Eye (tissue), 1 donor: Measurements from ENCODE around the gene SEC16A.

Source experiments
- DNase-seq: peaks from one replicate; pipeline ENCODE4 v3.0.0-alpha.2; 2015

The SEC16A gene

DNA sequence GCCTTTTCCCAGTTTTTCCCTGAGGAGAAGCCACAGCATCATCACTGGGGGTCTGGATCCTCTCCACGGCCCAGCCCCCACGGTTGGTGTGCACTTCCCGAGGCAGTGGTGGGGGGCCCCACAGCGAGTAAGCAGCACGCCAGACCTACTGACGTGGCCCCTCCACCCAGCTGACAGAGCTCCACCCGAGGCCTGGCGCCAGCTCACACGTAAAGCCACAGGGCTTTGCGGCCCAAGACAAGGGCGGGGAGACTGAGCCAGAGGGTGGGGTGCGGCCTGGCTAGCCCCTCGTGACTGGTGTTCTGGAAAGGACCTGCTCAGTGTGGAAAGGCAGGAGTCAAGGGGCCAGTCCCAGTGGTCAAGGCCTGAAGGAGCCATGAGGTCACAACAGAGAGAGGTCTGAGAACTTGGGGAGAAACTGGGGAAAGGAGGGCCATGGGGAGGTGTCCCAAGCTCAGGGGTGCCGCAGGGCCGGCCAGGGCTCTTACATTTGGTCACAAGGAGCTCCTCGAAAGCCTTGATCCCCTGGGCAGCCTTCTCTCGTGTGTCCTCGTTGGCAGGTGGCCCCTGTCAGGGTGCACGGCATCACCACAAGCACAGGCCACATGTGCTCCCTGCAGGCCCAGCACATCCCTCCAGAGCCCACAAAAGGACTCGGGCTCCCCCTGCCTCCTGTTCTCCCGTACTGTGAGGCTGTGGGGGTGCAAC, 88.4 kb downstream of the SEC16A start:
- DNase-seq: no peak

DNA sequence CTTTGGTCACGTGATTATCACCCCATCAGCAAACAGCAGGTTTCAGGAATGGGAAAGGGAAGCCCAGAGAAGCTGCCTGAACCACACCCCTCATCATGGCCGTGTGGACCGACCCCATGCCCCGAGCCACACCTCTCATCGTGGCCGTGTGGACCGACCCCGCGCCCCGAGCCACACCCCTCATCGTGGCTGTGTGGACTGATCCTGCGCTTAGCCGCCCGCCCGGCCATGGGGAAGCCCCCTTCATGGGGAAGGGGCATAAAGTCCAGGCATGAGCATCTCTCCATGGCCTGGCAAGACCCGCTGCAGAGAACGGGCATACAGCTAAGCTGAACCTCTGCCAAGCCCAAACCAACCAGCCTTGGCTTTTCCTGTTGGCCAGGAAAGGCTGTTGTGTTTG, 89.3 kb downstream of the SEC16A start:
- no peak for DNase-seq

DNA sequence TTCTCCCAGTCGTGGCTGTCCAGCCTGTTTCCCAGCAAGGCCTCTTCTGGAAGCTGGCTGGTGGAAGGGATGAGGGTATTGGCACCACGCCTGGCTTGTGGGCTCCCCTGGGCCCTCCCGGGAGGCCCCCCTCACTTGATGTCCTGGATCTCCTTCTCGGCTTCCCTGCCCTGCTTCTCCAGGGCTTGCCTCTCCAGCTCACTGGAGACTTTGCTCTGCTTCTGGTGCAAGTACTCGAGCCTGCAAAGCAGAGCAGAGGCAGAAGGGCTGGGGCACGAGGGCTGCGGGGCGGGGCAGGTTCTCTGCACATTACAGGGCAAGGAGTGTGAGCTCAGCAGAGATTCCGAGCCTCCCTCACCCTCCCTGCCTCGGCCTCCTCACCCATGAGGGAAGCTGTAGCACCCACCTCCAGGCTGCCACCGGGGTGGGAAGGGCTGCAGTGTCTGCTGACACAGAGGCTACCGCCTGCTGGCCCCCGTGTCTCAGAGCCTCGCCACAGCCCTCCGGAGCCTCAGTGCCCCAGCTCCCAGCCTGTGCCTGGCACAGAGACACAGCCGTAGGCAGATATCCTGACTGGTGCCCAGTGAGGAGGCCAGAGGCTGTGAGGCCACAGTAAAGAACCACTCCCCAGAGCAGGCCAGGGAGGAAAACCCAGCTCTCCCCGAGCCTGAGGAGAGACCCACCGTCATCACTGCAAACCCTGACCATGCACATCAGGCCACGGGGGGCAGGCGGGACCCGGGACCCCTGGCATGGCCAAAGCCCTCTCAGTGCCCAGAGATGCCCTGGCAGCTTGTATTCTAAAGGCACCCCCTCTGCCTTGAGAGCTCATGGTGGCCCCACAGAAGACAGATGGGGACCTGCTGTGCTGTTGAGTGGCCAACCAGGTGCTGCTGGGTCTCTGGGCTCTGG, 90.0 kb downstream of the SEC16A start:
- DNase-seq: no peak

DNA sequence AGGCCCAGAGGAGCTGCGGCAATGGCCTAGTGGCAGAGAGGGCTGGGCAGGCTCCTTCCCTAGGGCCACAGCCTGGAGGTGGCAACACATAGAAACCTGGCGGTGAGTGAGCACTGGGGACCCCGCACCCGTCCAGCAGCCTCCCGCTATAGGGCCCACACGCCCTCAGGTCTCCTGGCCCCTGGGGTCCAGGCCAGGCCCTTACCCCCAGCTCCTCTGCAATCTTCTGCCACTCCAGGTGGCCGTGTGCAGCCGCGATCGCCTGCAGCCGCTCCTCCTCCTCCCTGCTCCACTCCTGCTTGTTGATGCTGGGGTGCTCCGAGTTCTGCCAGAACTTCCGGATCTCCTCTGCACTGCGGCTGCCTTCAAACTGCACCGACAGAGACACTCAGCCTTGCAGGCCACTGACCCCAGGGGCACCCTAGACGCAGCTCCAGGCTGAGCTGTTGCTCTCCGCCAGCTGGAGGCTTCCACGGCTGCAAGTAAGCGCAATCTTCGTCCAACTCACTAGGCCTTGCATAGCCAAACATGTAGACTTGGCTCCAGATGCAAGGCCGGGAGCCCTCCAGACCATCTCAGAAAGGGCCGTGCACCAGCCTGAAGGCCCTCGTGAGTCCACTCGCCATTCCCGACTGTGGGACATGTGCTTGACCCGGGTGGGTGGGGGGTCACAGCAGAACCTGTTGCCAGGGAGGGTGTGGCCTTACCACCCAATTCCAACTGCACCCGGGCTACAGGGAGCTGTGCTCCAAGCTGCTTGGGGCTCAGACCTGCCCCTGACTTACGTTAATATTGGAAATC, 90.9 kb downstream of the SEC16A start:
- DNase-seq: no peak
